GM21825 (cell line): ENCODE results near the gene PEAK3.

ENCODE experiments used
- ATAC-seq: cut with Tn5 transposase; IDR thresholded peaks from one replicate; pipeline ENCODE4 v1.9.1; 2021; ENCODE audit warnings: mild to moderate bottlenecking, moderate library complexity; ENCODE audit not compliant: unreplicated experiment

Gene PEAK3

GRCh38 chr19:2282062-2282861 is at the start of gene PEAK3:
PEAK3 (minus strand) TSS chr19:2282175; CDS start chr19:2280931, 1,244 bp downstream.
- no peak for ATAC-seq

GRCh38 chr19:2330632-2331284 is 48.8 kb upstream of the PEAK3 start:
- no peak for ATAC-seq

- no peak for ATAC-seq
Measured at GRCh38 chr19:2330255-2330631, 48.3 kb upstream of the PEAK3 start.

GRCh38 chr19:2329501-2329916 is 47.5 kb upstream of the PEAK3 start:
- ATAC-seq, result no peak

DNA sequence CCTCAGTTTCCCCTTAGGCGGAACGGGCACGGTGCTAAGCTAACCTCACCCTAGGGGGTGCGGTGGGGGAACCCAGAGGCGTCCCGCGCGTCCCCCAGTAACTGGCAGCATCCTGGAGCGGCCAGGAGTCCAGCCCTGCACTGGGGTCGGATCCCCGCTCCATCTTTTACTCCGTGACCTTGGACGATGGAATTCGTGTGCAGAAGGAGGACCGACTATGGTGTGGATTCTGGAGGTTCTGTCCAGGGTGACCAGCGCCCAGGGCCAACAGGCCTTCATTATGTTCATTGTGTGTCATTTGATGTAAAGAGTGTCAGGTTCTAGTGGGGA is 47.1 kb upstream of the PEAK3 start:
- ATAC-seq, result no peak

- peak; percentile 55 for ATAC-seq
Measured at GRCh38 chr19:2328401-2329148, 46.6 kb upstream of the PEAK3 start, which contains the start of the genes LSM7 and SPPL2B. LSM7 (minus strand) TSS chr19:2328586; CDS start chr19:2328566, 20 bp downstream. SPPL2B (plus strand) TSS chr19:2328684; CDS start chr19:2328710, 26 bp downstream.

DNA sequence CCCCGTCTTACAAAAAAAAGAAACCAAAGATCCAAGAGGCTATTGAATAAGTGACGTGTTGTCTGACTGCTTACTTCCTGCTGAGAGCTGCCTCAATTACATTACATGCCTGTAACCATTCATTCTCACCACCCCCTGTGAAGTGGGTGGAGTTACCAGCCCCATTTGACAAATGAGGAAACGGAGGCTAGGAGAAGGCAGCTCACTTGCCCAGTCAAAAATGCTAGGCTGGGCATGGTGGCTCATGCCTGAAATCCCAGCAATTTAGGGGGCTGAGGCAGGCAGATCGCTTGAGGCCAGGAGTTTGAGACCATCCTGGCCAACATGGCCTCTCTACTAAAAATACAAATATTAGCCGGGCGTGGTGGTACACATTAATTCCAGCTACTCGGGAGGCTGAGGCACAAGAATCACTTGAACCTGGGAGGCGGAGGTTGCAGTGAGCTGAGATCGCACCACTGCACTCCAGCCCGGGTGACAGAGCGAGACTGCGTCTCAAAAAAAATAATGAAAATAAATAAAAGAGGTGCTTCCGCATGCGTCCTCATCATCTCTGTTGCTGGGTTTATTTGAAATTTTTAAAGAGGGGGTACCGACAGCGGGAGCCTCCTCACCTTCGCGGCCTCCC is 45.9 kb upstream of the PEAK3 start:
- ATAC-seq, result no peak

DNA sequence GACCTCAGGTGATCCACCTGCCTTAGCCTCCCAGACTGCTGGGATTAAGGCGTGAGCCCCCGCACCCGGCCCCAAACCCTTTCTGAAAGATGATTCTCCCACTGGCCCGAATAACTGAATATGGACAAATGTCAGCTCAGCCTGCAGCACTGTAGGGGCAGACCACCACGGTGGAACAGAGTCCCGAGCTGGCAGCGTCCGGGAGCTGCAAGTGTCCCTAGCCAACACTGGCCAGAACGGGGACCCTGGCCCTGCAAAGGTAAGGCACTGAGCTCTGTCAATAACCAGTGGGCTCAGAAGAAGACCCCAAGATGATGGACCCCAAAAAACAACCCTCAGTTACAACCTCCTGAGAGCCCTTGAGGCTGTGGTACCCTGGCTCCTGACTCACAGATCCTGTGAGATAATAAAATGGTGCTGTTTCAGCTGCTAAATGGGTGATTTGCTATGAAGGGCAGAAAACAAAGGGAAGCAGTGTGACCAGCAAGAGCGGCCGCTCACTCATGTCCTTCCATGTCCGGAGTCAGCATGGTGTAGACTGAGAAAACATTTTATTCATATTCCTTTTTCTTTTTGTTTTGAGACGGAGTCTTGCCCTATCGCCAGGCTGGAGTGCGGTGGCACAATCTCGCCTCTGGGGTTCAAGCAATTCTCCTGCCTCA is 44.9 kb upstream of the PEAK3 start:
- ATAC-seq, result no peak

DNA sequence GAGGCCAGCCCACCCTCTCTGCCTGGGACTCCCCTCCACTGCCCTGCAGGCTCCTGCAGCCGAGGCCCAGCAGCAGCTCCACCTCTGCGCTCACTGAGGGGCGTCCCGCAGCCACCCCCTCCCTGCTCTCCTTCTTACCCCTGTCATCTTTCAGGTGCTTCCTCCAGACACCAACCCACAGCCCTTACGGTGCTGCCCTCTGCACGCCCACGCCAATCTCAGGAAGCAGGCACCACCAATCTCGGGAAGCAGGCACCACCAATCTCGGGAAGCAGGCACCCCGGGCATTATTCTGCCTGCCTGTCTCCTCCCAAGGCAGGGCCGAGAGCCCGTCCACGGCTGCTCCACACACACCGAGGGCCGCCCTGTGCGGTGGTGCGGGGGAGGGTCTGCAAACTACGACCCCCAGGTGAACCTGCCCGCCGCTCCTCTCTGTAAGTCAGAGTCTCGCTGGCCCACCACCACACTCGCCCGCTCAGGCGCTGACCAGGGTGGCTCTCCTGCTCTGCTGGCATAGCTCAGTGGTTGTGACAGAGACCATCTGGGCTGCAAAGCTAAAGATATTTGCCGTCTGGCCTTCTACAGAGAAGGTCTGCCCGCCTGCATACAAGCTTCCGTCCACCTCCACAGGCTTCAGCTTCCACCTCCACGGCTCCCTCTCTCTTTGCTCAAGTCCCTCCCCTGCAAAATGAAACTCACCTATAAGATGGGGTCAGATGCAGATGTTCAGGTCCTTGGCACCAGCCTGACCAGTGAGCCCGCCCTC is 43.5 kb upstream of the PEAK3 start:
- ATAC-seq, result no peak

DNA sequence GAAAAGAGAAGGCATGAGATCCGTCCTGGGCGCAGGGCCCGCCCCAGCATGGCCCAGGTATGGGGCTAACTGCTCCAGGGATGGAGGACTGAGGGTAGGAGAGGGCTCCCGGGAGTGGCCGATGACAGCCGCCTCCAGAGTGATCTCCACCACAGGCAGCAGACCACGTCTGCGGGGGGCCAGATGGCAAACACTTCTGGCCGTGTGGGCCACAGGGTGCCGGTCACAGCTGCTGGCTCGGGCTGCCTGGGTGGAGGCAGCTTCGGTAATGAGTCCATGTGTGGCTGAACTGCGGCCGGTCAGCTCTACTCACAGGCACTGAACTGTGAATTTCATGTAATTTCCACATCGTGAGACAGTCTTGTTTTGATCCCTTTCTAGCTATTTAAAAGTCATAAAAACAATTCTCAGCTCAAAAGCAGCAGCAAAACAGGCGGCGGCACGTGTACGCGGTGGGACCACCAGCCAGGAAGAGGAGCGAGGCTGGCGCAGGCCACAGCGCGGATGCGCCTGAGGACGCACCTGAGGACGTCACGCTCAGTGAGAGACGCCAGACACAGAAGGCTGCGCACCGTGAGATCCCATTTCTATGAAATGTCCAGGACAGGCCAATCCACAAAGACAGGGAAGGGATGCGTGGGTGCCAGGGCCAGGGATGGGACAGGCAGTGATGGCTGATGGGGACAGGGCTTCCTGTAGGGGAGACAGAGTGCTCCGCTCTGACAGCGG is 42.4 kb upstream of the PEAK3 start:
- ATAC-seq, result no peak

GRCh38 chr19:2323707-2324106 is 41.7 kb upstream of the PEAK3 start:
- no peak for ATAC-seq

- ATAC-seq, result no peak
Measured at GRCh38 chr19:2321565-2322283, 39.7 kb upstream of the PEAK3 start.

DNA sequence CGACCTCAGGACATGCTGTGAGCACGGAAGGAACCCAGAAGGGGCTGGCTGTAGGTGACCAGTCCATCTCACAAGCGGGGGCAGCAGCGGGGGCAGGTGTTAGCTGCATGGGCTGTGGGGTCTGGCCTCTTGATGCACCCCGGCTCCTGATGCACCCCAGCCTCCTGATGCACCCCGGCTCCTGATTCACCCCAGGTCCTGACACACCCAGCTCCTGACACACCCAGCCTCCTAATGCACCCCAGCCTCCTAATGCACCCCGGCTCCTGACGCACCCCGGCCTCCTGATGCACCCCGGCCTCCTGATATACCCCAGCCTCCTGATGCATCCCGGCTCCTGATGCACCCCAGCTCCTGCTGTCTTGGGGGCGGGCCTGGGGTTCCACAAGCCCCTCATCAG is 39.0 kb upstream of the PEAK3 start:
- no peak for ATAC-seq

DNA sequence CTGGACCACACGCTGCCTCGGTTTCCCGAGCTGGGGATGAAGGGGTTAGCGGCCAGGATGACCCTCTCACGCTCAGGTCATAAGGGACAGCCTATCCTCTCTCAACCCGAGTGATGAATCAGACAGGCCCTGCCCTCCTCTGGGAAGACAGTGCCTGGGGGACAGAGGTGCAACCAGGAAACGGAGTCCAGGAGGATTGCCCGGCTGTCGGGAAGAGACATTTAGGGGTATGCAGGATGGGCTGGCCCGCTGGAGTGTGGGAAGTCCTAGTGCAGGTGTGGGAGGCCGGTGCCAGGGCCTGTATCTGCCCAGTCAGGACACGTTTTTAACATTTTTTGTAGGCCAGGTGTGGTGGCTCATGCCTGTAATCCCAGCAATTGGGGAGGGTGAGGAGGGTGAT is 38.1 kb upstream of the PEAK3 start:
- ATAC-seq, result no peak

DNA sequence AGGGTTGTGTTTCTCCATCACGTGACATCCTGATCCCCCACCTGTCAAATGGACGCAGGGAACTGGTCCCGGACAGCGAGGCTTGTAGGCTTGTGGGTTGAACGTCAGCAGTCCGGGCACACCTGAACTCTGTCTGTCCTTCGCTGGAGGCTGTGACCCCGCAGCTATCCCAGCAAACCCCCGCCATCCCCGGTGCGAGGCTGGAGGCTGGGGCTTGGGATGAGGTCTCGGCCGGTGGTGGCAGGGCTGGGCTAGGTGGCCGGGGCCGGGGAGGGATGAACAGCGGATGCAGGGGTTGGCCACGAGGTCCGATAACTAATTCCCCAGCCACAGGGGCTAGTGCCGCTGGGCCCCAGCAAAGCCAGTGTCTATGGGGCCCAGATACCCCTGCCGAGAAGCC is 37.6 kb upstream of the PEAK3 start:
- no peak for ATAC-seq

- no peak for ATAC-seq
Measured at GRCh38 chr19:2318923-2319322, 36.9 kb upstream of the PEAK3 start.

DNA sequence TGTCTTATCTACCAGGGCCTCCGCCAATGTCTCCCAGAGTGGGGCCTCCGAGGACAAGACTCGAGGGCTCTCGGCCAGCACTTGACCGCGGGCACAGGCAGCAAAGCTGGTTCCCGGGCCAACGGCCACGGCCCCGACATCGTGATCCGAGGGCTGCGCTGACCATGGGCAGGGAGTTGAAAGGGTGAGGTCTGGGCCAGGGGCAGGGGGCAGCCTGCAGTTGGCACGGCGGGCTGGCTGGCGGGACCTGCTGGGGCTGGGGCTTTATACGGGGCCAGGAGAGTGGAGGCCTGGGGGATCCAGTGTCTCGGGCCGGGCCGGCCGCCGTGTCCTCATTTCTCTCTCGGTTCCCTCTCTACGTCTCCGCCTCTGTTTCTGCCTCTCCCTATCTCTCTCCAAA is 35.8 kb upstream of the PEAK3 start:
- ATAC-seq, result no peak

DNA sequence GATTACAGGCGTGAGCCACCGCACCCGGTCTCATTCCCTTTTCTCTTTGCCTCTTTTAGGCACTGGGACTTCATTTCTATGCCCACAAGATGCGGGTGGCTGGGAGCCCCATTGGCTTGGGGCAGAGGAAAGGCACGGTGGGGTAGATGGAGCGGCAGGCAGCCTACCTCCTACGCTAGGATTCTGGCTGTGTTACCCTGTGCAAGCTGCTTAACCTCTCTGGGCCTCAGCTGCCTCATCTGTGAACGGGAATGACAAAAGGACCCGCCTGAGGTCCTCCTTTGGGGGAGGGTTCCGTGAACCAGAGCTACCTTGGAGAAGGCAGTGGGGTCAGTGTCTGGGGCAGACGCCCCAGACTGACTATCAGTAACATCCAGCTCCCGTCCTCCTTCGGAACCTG is 35.3 kb upstream of the PEAK3 start:
- ATAC-seq, result no peak
